ENCODE results near the gene CRYGN. TPM values are rescaled to one million over a fixed set of nuclear protein-coding genes. Genes with fewer than 3 reads are reported as not detected.

Gene CRYGN
- 0.24 TPM for polyA plus RNA-seq (2013, experiment 1 of 2)
- polyA plus RNA-seq (2013, experiment 2 of 2): 0.26 TPM

- H2BK120ac ChIP-seq (ENCODE audit: low read depth, low read length): no peak within 1 kb of the TSS
- peaks cover 2 to 10% of the 10 kb centered on the region in 2 donors for H3K9me3 ChIP-seq (replicated peaks in 1 of 2; ENCODE audit: control insufficient read depth in 2 of 2, insufficient read depth in 1 of 2, low read depth in 1 of 2, low read length in 2 of 2)
- no peak within 1 kb of the TSS for H3K4ac ChIP-seq (ENCODE audit: low read length)
- H2BK15ac ChIP-seq (ENCODE audit: low read length): peak within 1 kb of the TSS; percentile 73
- no peak within 1 kb of the TSS for H2BK5ac ChIP-seq (ENCODE audit: low read length)
- H2AK5ac ChIP-seq (ENCODE audit: low read depth, low read length): peak within 1 kb of the TSS; percentile 83
- peaks cover 7 to 10% of the 10 kb centered on the region in 2 donors for H3K4me1 ChIP-seq (ENCODE audit: control insufficient read depth in 2 of 2, insufficient read depth in 1 of 2, low read depth in 1 of 2, low read length in 2 of 2)
- H3K27me3 ChIP-seq (ENCODE audit: control insufficient read depth in 3 of 3, insufficient read depth in 3 of 3, low read depth in 1 of 3, low read length in 3 of 3): peaks cover 0 to 70% (median 8%) of the 10 kb centered on the region in 3 experiments
- H3K18ac ChIP-seq (ENCODE audit: low read length): peak within 1 kb of the TSS; percentile 93
- H3K27ac ChIP-seq (replicated peaks; ENCODE audit: low read length): no peak within 1 kb of the TSS
- peak within 1 kb of the TSS; percentile 48 for H3K14ac ChIP-seq (ENCODE audit: low read length)
- no peak for DNase-seq (ENCODE audit: low spot score)
- H3K4me2 ChIP-seq (ENCODE audit: insufficient read depth, low read length, poor library complexity, severe bottlenecking): peak within 1 kb of the TSS; percentile 81
- H4K91ac ChIP-seq (ENCODE audit: low read depth, low read length, poor library complexity): no peak within 1 kb of the TSS
- peak within 1 kb of the TSS; percentile 22 for H3K23ac ChIP-seq (ENCODE audit: low read depth, low read length, poor library complexity)
- H3K9ac ChIP-seq (ENCODE audit: low read depth, low read length, poor library complexity): peak within 1 kb of the TSS; percentile 78
- peak within 1 kb of the TSS; percentile 64 for H2BK12ac ChIP-seq (ENCODE audit: low read length)
- peak within 1 kb of the TSS; percentile 73 for H4K8ac ChIP-seq (ENCODE audit: low read depth, low read length)
- H3K4me3 ChIP-seq (ENCODE audit: low read length in 2 of 2): peak within 1 kb of the TSS; percentile 40 to 43
- H3K36me3 ChIP-seq (replicated peaks in 1 of 2; ENCODE audit: control insufficient read depth in 2 of 2, insufficient read depth in 2 of 2, low read length in 2 of 2): no peaks in the 10 kb centered on the region
- WGBS, 2 donors (ENCODE audit: extremely low coverage in 2 of 2, insufficient read length in 2 of 2, insufficient replicate concordance in 1 of 2): no CpG with 5 or more reads among the region's 51 CpGs
- H3K79me1 ChIP-seq (ENCODE audit: low read depth, low read length): no peaks in the 10 kb centered on the region
- H2AFZ ChIP-seq (ENCODE audit: low read length): peak within 1 kb of the TSS; percentile 96
Measured at GRCh38 chr7:151439855-151440798, at the start of gene CRYGN. CRYGN (minus strand) TSS chr7:151440141; CDS start chr7:151439917, 224 bp downstream.

- Histone ChIP-seq H3K4ac (ENCODE audit: low read length) (no peak overlapping the region), H2AFZ (ENCODE audit: low read length) (no peak overlapping the region), H4K8ac (ENCODE audit: low read depth, low read length) (no peak overlapping the region), H2BK5ac (ENCODE audit: low read length) (no peak overlapping the region), H2BK120ac (ENCODE audit: low read depth, low read length) (no peak overlapping the region), H3K23ac (ENCODE audit: low read depth, low read length, poor library complexity) (no peak overlapping the region), H3K4me2 (ENCODE audit: insufficient read depth, low read length, poor library complexity, severe bottlenecking) (no peak overlapping the region), H3K9me3 (replicated peaks in 1 of 2; ENCODE audit: control insufficient read depth in 2 of 2, insufficient read depth in 1 of 2, low read depth in 1 of 2, low read length in 2 of 2) (peaks cover 0 to 3% of the 10 kb centered on the region in 2 donors), H3K14ac (ENCODE audit: low read length) (no peak overlapping the region), H3K27me3 (ENCODE audit: control insufficient read depth in 3 of 3, insufficient read depth in 3 of 3, low read depth in 1 of 3, low read length in 3 of 3) (no peaks in the 10 kb centered on the region), H3K4me1 (ENCODE audit: control insufficient read depth in 2 of 2, insufficient read depth in 1 of 2, low read depth in 1 of 2, low read length in 2 of 2) (peaks cover 4 to 13% of the 10 kb centered on the region in 2 donors), H2BK12ac (ENCODE audit: low read length) (no peak overlapping the region), H2BK15ac (ENCODE audit: low read length) (no peak overlapping the region), H3K9ac (ENCODE audit: low read depth, low read length, poor library complexity) (no peak overlapping the region), H3K79me1 (ENCODE audit: low read depth, low read length) (peaks cover 3% of the 10 kb centered on the region), H3K27ac (replicated peaks; ENCODE audit: low read length) (no peak overlapping the region), H3K36me3 (replicated peaks in 1 of 2; ENCODE audit: control insufficient read depth in 2 of 2, insufficient read depth in 2 of 2, low read length in 2 of 2) (peaks cover 15 to 73% of the 10 kb centered on the region in 2 donors), H2AK5ac (ENCODE audit: low read depth, low read length) (no peak overlapping the region), H3K18ac (ENCODE audit: low read length) (no peak overlapping the region), H3K4me3 (ENCODE audit: low read length in 2 of 2) (no peak overlapping the region), H4K91ac (ENCODE audit: low read depth, low read length, poor library complexity) (no peak overlapping the region)
- no peak for DNase-seq (ENCODE audit: low spot score)
- no CpG with 5 or more reads among the region's 2 CpGs for WGBS, 2 donors (ENCODE audit: extremely low coverage in 2 of 2, insufficient read length in 2 of 2, insufficient replicate concordance in 1 of 2)
Measured at GRCh38 chr7:151489498-151489897, 49.6 kb upstream of the CRYGN start.

- H2AK5ac ChIP-seq (ENCODE audit: low read depth, low read length): no peak overlapping the region
- H3K9ac ChIP-seq (ENCODE audit: low read depth, low read length, poor library complexity): no peak overlapping the region
- no peak overlapping the region for H3K18ac ChIP-seq (ENCODE audit: low read length)
- no peak overlapping the region for H2BK15ac ChIP-seq (ENCODE audit: low read length)
- no peaks in the 10 kb centered on the region for H3K27me3 ChIP-seq (ENCODE audit: control insufficient read depth in 3 of 3, insufficient read depth in 3 of 3, low read depth in 1 of 3, low read length in 3 of 3)
- no peak overlapping the region for H2BK120ac ChIP-seq (ENCODE audit: low read depth, low read length)
- H3K9me3 ChIP-seq (replicated peaks in 1 of 2; ENCODE audit: control insufficient read depth in 2 of 2, insufficient read depth in 1 of 2, low read depth in 1 of 2, low read length in 2 of 2): peaks cover 0 to 3% of the 10 kb centered on the region in 2 donors
- no peak overlapping the region for H2BK12ac ChIP-seq (ENCODE audit: low read length)
- DNase-seq (ENCODE audit: low spot score): no peak
- no peak overlapping the region for H3K27ac ChIP-seq (replicated peaks; ENCODE audit: low read length)
- H2AFZ ChIP-seq (ENCODE audit: low read length): no peak overlapping the region
- H3K4me2 ChIP-seq (ENCODE audit: insufficient read depth, low read length, poor library complexity, severe bottlenecking): no peak overlapping the region
- no peak overlapping the region for H4K8ac ChIP-seq (ENCODE audit: low read depth, low read length)
- no peak overlapping the region for H3K23ac ChIP-seq (ENCODE audit: low read depth, low read length, poor library complexity)
- peaks cover 3% of the 10 kb centered on the region for H3K79me1 ChIP-seq (ENCODE audit: low read depth, low read length)
- no peak overlapping the region for H3K4ac ChIP-seq (ENCODE audit: low read length)
- H3K14ac ChIP-seq (ENCODE audit: low read length): no peak overlapping the region
- H3K36me3 ChIP-seq (replicated peaks in 1 of 2; ENCODE audit: control insufficient read depth in 2 of 2, insufficient read depth in 2 of 2, low read length in 2 of 2): peaks cover 18 to 87% of the 10 kb centered on the region in 2 donors
- peaks cover 4 to 8% of the 10 kb centered on the region in 2 donors for H3K4me1 ChIP-seq (ENCODE audit: control insufficient read depth in 2 of 2, insufficient read depth in 1 of 2, low read depth in 1 of 2, low read length in 2 of 2)
- H2BK5ac ChIP-seq (ENCODE audit: low read length): no peak overlapping the region
- no peak overlapping the region for H4K91ac ChIP-seq (ENCODE audit: low read depth, low read length, poor library complexity)
- H3K4me3 ChIP-seq (ENCODE audit: low read length in 2 of 2): no peak overlapping the region
Measured at GRCh38 chr7:151488096-151488495, 48.2 kb upstream of the CRYGN start.

GRCh38 chr7:151487228-151487627, 47.3 kb upstream of the CRYGN start:
- Histone ChIP-seq H3K27ac (replicated peaks; ENCODE audit: low read length) (no peak overlapping the region), H2BK120ac (ENCODE audit: low read depth, low read length) (no peak overlapping the region), H3K23ac (ENCODE audit: low read depth, low read length, poor library complexity) (no peak overlapping the region), H3K18ac (ENCODE audit: low read length) (no peak overlapping the region), H3K4me2 (ENCODE audit: insufficient read depth, low read length, poor library complexity, severe bottlenecking) (no peak overlapping the region), H2BK5ac (ENCODE audit: low read length) (no peak overlapping the region), H3K36me3 (replicated peaks in 1 of 2; ENCODE audit: control insufficient read depth in 2 of 2, insufficient read depth in 2 of 2, low read length in 2 of 2) (peaks cover 21 to 95% of the 10 kb centered on the region in 2 donors), H4K8ac (ENCODE audit: low read depth, low read length) (no peak overlapping the region), H3K9me3 (replicated peaks in 1 of 2; ENCODE audit: control insufficient read depth in 2 of 2, insufficient read depth in 1 of 2, low read depth in 1 of 2, low read length in 2 of 2) (peaks cover 0 to 3% of the 10 kb centered on the region in 2 donors), H3K4me3 (ENCODE audit: low read length in 2 of 2) (no peak overlapping the region), H3K4ac (ENCODE audit: low read length) (no peak overlapping the region), H3K4me1 (ENCODE audit: control insufficient read depth in 2 of 2, insufficient read depth in 1 of 2, low read depth in 1 of 2, low read length in 2 of 2) (peaks cover 3 to 6% of the 10 kb centered on the region in 2 donors), H3K14ac (ENCODE audit: low read length) (no peak overlapping the region), H2AFZ (ENCODE audit: low read length) (no peak overlapping the region), H3K27me3 (ENCODE audit: control insufficient read depth in 3 of 3, insufficient read depth in 3 of 3, low read depth in 1 of 3, low read length in 3 of 3) (no peaks in the 10 kb centered on the region), H2BK12ac (ENCODE audit: low read length) (no peak overlapping the region), H2AK5ac (ENCODE audit: low read depth, low read length) (no peak overlapping the region), H4K91ac (ENCODE audit: low read depth, low read length, poor library complexity) (no peak overlapping the region), H2BK15ac (ENCODE audit: low read length) (no peak overlapping the region), H3K79me1 (ENCODE audit: low read depth, low read length) (peaks cover 1% of the 10 kb centered on the region), H3K9ac (ENCODE audit: low read depth, low read length, poor library complexity) (no peak overlapping the region)
- no peak for DNase-seq (ENCODE audit: low spot score)
- WGBS, 2 donors (ENCODE audit: extremely low coverage in 2 of 2, insufficient read length in 2 of 2, insufficient replicate concordance in 1 of 2): no CpG with 5 or more reads among the region's 2 CpGs
